Activated naive CD8-positive, alpha-beta T cell (primary cell): ENCODE results near the gene TNS1.

ENCODE experiments used
- H3K27ac Mint-ChIP-seq: one replicate; pipeline ENCODE4 v1.8.0; 2021; ENCODE audit warnings: mixed read lengths
- H3K27me3 Mint-ChIP-seq: one replicate; pipeline ENCODE4 v1.8.0; 2021; ENCODE audit warnings: mixed read lengths
- H3K36me3 Mint-ChIP-seq: one replicate; pipeline ENCODE4 v1.8.0; 2021; ENCODE audit warnings: mixed read lengths
- H3K4me1 Mint-ChIP-seq: one replicate; pipeline ENCODE4 v1.8.0; 2021; ENCODE audit warnings: low read depth, mixed read lengths
- H3K4me3 Mint-ChIP-seq: one replicate; pipeline ENCODE4 v1.8.0; 2021; ENCODE audit warnings: mild to moderate bottlenecking, mixed read lengths
- H3K9me3 Mint-ChIP-seq: one replicate; pipeline ENCODE4 v1.8.0; 2021; ENCODE audit warnings: low read depth, mixed read lengths

TNS1 gene

DNA sequence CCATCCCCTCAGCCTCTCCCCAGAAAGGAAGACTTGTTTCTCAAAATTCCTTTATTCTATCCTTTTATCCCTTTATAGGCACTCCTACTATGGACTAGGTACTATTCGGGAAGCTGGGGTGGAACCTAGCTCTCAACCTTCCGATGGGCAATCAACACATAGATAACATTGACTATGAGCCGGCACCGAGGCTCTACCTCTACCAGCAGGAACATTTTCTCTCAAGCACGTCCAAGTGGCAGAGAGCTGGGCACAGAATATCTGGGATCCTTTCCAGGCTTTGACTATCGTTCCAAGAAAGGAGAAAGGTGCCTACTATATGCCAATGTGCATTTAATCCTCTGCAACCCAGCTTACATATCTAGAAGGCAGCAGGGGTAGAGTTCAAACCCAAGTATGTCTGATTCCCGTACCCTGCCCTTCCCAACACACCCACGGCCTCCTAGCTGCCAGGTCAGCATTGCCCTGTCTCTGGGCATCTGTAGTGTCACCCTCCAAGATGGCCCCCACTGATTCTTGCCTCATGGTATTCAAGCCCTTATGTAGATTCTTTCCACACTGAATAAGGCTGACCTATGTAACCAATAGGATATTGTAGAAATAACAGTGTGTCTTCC, 28.3 kb downstream of the TNS1 start:
- Mint-ChIP-seq H3K27me3 (peaks cover 2% of the 10 kb centered on the region), H3K4me1 (no peaks in the 10 kb centered on the region), H3K36me3 (no peaks in the 10 kb centered on the region), H3K9me3 (no peaks in the 10 kb centered on the region), H3K27ac (no peak overlapping the region), H3K4me3 (no peak overlapping the region)

DNA sequence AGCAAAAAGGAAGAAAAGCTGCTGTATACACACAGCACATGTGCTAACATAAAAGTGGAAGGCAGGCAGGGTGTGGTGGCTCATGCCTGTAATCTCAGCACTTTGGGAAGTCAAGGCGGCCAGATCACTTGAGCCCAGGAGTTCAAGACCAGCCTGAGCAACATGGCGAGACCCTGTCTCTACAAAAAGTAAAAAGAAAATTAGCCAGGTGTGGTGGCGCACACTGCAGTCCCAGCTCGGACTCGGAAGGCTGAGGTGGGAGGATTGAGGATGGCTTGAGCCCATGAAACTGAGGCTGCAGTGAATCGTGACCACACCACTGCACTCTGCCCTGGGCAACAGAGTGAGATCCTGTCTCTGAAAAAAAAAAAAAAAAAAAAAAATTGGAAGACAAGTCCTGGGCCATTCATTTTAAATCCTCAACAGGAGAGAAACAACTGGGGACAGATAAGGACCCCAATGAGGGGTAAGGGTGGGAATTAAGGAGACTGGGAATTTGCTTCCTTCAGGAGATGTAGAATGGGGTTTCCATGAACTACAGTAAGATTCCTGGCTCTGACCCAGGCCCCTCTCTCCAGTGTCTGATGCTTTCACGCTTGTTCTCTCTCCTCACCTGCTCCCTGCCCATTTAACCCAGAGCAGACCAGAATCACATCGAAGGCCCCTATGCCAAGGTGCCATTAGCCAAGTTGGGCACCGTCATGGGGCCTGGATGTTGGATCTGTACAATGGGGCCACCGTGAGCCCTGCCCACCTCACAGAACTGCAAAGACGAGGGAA, 29.6 kb downstream of the TNS1 start:
- Mint-ChIP-seq H3K27me3 (peaks cover 2% of the 10 kb centered on the region), H3K9me3 (no peaks in the 10 kb centered on the region), H3K36me3 (no peaks in the 10 kb centered on the region), H3K27ac (no peak overlapping the region), H3K4me3 (no peak overlapping the region), H3K4me1 (no peaks in the 10 kb centered on the region)

DNA sequence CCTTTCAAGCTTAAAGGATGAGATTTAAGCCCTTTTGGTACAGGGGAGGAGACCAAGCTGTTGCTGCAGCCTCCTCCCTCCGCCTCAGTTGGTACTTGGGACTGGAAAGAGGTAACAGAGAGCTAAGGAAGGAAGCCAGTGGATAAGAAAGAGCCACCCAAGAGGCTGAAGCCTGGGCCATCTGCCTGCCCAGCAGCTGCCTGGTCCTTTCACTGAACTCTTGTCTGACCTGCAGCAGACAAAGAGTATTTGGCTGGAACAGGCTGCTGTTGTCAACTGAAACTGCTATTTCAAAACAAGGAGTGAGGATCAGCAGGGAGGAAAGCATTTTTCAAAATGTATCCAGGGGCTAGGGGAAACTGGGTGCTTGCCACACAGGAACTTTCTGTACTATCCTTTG, 30.3 kb downstream of the TNS1 start:
- Mint-ChIP-seq H3K36me3 (no peaks in the 10 kb centered on the region), H3K27me3 (peaks cover 2% of the 10 kb centered on the region), H3K9me3 (no peaks in the 10 kb centered on the region), H3K27ac (no peak overlapping the region), H3K4me3 (no peak overlapping the region), H3K4me1 (no peaks in the 10 kb centered on the region)

DNA sequence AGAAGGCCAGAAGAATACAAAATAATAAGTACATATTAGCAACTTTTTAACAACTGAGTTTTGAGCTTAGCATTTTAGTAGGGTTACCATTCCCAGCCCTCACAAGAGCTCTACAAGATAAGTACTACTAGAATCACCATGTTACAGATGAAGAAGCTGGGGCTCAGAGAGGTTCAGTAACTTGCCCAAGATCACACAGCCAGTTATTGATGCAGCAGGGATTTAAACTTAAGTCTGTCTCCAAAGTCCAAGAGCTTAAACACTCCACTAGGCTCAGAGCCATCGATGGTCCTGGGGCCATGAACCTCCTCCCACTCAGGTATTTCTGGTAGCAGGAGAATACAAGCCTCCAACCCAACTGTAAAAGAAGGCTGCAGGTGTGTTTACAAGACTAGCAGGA, 30.8 kb downstream of the TNS1 start:
- Mint-ChIP-seq H3K9me3 (no peaks in the 10 kb centered on the region), H3K4me3 (no peak overlapping the region), H3K36me3 (no peaks in the 10 kb centered on the region), H3K4me1 (no peaks in the 10 kb centered on the region), H3K27me3 (peaks cover 2% of the 10 kb centered on the region), H3K27ac (no peak overlapping the region)

DNA sequence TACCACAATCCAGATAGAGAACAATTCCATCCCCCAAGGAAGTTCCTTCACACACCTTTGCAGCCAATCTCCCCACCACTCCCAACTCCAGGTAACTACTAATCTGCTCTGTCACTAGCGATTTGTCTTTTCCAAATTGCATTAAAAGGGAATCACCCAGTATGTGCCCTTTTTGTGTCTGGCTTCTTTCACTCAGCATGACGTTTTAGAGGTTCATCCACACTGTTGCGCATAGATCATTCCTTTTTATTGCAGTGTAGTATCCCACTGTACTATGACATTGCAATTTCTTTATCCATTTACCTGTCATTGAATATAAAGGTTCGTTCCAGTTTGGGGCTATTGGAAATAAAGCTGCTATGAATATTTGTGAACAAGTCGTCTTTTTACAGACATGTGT, 31.6 kb downstream of the TNS1 start:
- Mint-ChIP-seq H3K27ac (no peak overlapping the region), H3K9me3 (no peaks in the 10 kb centered on the region), H3K36me3 (no peaks in the 10 kb centered on the region)

DNA sequence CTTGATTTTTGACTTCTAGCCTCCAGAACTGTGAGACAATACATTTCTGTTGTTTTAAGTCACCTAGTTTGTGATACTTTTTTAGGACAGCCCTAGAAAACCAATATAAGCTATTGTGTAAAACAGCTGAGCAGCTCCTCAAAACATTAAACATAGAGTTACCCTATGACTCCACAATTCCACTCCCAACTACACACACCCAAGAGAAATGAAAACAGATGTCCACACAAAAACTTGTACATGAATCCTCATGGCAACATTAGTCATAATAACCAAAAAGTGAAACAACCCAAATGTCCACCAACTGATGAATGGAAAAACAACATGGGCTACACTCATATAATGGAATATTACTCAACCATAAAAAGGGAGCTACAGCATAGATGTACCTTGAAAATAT, 32.6 kb downstream of the TNS1 start:
- no peak overlapping the region for H3K27ac Mint-ChIP-seq
- H3K36me3 Mint-ChIP-seq, result no peaks in the 10 kb centered on the region
- H3K27me3 Mint-ChIP-seq, result peaks cover 2% of the 10 kb centered on the region
- H3K4me3 Mint-ChIP-seq, result no peak overlapping the region
- H3K4me1 Mint-ChIP-seq, result no peaks in the 10 kb centered on the region
- no peaks in the 10 kb centered on the region for H3K9me3 Mint-ChIP-seq

More for the DNA sequence above, 31.6 kb downstream of the TNS1 start:
- H3K4me1 Mint-ChIP-seq, result no peaks in the 10 kb centered on the region
- H3K27me3 Mint-ChIP-seq, result peaks cover 2% of the 10 kb centered on the region
- no peak overlapping the region for H3K4me3 Mint-ChIP-seq

DNA sequence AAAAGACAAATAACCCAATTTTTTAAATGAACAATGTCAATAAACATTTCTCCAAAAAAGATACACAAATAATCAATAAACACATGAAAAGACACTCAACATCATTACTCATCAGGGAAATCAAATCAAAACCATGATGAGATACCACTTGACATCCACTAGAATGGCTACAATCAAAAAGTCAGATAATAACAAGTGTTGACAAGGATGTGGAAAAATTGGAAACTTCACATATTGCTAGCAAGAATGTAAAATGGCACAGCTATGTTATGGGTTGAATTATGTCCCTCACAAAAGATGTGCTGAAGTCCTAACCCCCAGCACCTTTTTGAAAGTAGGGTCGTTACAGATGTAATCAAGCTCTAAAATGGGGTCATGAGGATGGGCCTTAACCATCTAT, 33.2 kb downstream of the TNS1 start:
- Mint-ChIP-seq H3K27ac (no peak overlapping the region), H3K4me1 (no peaks in the 10 kb centered on the region), H3K9me3 (no peaks in the 10 kb centered on the region), H3K27me3 (peaks cover 2% of the 10 kb centered on the region), H3K4me3 (no peak overlapping the region), H3K36me3 (no peaks in the 10 kb centered on the region)

DNA sequence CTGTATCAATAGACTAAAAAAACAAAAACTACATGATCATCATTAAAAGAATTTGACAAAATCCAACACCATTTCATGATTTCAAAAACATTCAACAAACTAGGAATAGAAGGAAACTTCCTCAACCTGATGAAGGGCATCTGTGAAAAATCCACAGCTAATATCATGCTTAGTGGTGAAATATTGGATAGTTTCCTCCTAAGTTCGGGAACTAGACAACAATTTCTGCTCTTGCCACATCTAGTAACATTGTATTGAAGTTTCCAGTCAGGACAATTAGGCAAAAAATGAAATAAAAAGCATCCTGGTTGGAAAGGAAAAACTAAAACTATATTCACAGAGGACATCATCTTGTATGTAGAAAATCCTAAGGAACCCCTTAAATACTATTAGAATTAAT, 34.8 kb downstream of the TNS1 start:
- H3K27ac Mint-ChIP-seq, result no peak overlapping the region
- no peaks in the 10 kb centered on the region for H3K36me3 Mint-ChIP-seq
- H3K27me3 Mint-ChIP-seq, result peaks cover 2% of the 10 kb centered on the region
- no peak overlapping the region for H3K4me3 Mint-ChIP-seq
- no peaks in the 10 kb centered on the region for H3K4me1 Mint-ChIP-seq
- no peaks in the 10 kb centered on the region for H3K9me3 Mint-ChIP-seq

DNA sequence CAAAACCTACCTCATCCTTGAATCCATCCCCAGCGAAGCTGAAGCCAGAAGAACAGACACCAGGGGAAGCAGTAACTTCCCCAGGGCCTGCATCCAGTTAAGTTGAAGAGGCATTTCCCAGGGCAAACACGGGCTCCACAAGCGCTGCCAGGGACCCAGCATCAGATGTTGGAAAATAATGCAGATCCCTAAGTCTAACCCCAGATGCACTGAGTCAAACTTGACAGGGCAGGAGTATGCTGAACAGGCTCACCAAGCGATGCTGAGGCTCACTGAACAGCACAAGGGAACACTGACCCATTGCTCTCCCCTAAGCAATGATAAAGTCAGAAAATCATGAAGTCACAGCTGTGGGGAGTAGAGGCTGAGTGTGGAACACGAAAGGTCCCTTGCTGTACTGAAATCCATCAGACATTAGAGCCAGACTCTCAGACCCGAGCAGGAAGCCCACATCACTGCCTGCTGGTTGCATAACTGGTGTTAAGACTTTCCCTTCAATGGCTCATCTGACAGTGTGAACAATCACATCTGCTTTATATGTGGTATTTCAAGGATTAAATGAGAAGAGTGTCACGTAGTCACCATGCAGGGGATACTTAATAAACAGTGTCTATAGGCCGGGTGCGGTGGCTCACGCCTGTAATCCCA, 36.2 kb downstream of the TNS1 start:
- Mint-ChIP-seq H3K4me1 (no peaks in the 10 kb centered on the region), H3K27ac (no peak overlapping the region), H3K4me3 (no peak overlapping the region), H3K9me3 (no peaks in the 10 kb centered on the region), H3K27me3 (peaks cover 2% of the 10 kb centered on the region), H3K36me3 (no peaks in the 10 kb centered on the region)

DNA sequence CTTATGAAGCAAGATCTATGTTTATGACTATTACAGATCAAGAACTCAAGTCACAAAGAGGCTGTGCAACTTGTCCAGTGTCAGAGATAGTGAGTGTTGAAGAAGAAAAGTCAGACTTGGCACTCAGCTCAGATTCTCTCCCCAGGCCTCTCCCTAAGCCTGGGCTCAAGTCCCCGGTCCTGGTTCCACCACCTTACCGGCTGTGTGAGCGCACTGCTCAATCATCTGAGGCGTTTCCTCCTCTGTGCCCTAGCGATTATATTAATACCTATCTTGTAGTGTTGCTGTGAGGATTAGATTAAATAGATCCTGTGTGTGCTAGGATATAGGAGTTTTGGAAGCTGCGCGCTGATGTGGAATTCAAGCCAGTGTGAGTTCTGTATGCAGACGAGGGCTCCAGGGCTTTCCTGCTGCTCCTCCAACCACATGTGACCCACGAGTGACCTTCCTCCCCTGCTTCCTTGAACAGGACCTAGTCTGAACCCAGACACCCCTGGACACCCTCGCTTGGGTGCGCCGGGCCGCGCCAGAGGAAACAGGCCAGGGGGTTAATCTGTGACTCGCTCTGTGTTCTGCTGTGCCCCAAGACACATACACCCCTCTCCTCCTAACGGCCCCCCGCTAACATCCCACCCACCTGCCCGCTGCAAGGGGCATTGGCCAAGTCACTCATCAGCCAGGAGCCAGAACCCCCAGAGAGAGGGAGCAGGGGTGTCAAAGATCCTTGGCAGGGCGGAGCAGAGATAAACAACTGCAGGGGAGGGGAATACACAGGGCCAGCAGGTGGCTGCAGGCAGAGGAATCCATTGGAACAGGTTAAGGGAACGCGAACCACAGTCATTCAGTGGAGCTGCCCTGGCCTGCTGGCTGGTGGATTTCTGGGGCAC, 38.3 kb downstream of the TNS1 start:
- Mint-ChIP-seq H3K4me1 (no peaks in the 10 kb centered on the region), H3K36me3 (no peaks in the 10 kb centered on the region), H3K27ac (no peak overlapping the region), H3K9me3 (no peaks in the 10 kb centered on the region), H3K27me3 (no peaks in the 10 kb centered on the region), H3K4me3 (no peak overlapping the region)

DNA sequence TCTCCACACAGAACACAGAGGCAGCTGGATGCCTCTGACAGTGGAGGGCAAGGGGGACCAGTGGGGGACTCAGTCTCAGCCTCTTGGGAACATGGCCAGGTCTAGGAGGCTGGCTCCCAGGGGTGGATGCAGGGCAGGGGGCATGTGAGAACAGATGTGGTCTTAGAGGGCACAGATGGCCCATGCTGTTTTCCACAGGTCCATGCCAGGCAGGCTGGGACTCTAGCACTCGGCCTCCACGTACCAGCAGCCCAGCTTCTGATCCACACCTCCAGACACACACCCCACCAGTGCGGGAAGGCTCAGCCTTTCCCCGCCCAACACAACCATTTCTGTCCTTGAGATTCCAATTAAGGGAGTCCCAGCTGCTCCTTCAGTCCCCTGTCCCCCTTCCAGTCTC, 42.4 kb downstream of the TNS1 start:
- no peaks in the 10 kb centered on the region for H3K9me3 Mint-ChIP-seq
- no peak overlapping the region for H3K4me3 Mint-ChIP-seq
- no peaks in the 10 kb centered on the region for H3K36me3 Mint-ChIP-seq
- no peaks in the 10 kb centered on the region for H3K27me3 Mint-ChIP-seq
- no peak overlapping the region for H3K27ac Mint-ChIP-seq
- no peaks in the 10 kb centered on the region for H3K4me1 Mint-ChIP-seq

DNA sequence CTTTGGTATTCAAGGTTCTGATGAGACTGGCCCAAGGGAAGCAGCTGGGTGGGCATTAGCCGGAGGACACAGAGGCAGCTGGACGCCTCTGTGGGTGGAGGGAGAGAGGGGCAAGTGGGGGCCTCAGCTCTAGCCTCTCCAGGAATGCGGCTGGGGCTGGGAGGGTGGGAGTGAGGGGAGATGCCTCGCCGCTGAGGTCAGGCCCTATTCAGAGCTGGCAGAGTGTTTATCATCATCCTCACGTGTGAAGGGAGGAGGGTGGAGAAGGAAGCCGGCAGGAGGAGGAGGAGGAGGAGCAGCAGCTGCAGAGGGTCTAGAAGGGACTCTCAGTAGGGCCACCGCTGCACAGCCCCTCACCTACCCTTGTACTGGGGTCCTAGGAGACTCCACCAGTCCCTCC, 43.1 kb downstream of the TNS1 start:
- H3K36me3 Mint-ChIP-seq, result no peaks in the 10 kb centered on the region
- no peak overlapping the region for H3K27ac Mint-ChIP-seq
- H3K27me3 Mint-ChIP-seq, result no peaks in the 10 kb centered on the region
- no peaks in the 10 kb centered on the region for H3K4me1 Mint-ChIP-seq
- H3K4me3 Mint-ChIP-seq, result no peak overlapping the region
- H3K9me3 Mint-ChIP-seq, result no peaks in the 10 kb centered on the region

DNA sequence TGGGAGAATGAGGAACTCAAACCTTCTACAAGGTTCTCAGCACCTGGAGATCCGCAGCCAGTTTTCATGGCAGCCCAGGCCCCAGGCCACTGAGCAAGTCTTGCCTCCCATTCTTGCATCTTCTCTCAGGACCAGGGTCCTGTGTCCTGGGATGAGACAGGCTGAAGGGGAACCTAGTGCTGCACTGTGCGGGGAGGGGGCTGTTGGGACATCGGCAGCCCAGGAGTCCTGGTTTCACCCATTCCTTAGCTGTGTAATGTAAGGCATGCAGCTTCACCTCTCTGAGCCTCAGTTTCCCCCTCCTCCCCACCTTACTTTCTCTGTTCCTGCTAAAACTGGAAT, 43.9 kb downstream of the TNS1 start:
- Mint-ChIP-seq H3K27ac (no peak overlapping the region), H3K27me3 (no peaks in the 10 kb centered on the region), H3K4me3 (no peak overlapping the region), H3K4me1 (no peaks in the 10 kb centered on the region), H3K36me3 (no peaks in the 10 kb centered on the region), H3K9me3 (no peaks in the 10 kb centered on the region)

DNA sequence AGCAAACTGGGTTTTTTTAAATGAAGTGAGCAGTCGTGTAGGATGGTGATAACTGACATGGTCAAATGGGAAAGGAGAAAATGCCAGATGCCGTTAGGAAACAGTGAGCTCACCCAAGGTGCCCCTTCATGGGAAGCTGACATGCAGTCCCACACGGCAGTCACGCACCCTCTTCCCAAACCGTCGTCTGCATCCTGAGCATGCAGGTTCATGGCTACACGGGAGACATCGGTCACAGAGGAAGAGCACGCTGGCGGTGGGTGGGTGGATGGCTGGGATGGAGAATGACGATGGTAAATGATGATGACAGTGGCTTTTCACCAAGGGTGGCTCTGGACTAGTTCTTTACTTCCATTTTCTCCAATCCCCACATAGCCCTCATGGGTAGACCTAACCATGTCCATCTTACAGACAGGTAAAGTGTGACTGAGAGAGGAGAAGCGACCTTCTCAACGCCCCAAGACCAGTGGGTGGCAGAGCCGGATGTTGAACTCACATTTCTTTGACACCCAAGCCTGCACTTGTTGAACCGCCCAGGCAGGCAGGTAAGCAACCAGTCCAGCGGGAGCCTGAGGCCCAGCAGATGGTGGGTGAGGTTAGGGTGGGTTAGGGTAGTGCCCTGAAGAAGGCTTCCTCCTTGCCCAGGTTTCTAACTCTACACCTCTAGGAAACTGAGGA, 44.5 kb downstream of the TNS1 start:
- H3K27me3 Mint-ChIP-seq, result no peaks in the 10 kb centered on the region
- no peaks in the 10 kb centered on the region for H3K4me1 Mint-ChIP-seq
- no peaks in the 10 kb centered on the region for H3K9me3 Mint-ChIP-seq
- no peak overlapping the region for H3K4me3 Mint-ChIP-seq
- H3K36me3 Mint-ChIP-seq, result no peaks in the 10 kb centered on the region
- no peak overlapping the region for H3K27ac Mint-ChIP-seq
